IMR-90 (cell line): ENCODE data around the gene GRPEL2.

Source experiments
- CEBPB ChIP-seq: IDR thresholded peaks from 2 replicates; pipeline ENCODE4 v1.6.1; 2012; ENCODE audit warnings: low read depth, low read length, improper control_type of control experiment
- CTCF ChIP-seq: conservative IDR thresholded peaks from 2 replicates; pipeline ENCODE4 v1.5.1; 2012; ENCODE audit warnings: mild to moderate bottlenecking, low read depth, low read length, improper control_type of control experiment
- POLR2A ChIP-seq: IDR thresholded peaks from 2 replicates; pipeline ENCODE4 v1.6.1; 2012; ENCODE audit warnings: mild to moderate bottlenecking, low read depth, low read length
- RAD21 ChIP-seq: IDR thresholded peaks from 2 replicates; pipeline ENCODE4 v1.6.1; 2012; ENCODE audit warnings: low read length, improper control_type of control experiment
- RFX5 ChIP-seq: IDR thresholded peaks from 2 replicates; pipeline ENCODE4 v1.8.0; 2012; ENCODE audit warnings: low read depth, mild to moderate bottlenecking, low read length, moderate library complexity
- SMC3 ChIP-seq: fragments of 150-350 bp; IDR thresholded peaks from 2 replicates; pipeline ENCODE4 v1.6.1; 2016; ENCODE audit warnings: low read depth, mild to moderate bottlenecking, antibody characterized with exemption, low read length, moderate library complexity
- USF2 ChIP-seq: fragments of 150-350 bp; IDR thresholded peaks from 2 replicates; pipeline ENCODE4 v1.6.1; 2017; ENCODE audit warnings: mild to moderate bottlenecking, antibody characterized with exemption, low read length, low read depth

- TF ChIP-seq CTCF (no peak), POLR2A (no peak), RFX5 (no peak), USF2 (no peak), RAD21 (no peak), CEBPB (no peak), SMC3 (no peak)
Observed at GRCh38 chr5:149298163-149298562, 47.1 kb upstream of the GRPEL2 start.
